Keratinocyte (primary cell): ENCODE results near the gene CADM2. TPM values are rescaled to one million over a fixed set of nuclear protein-coding genes. Genes with fewer than 3 reads are reported as not detected.

ENCODE experiments used
- DNase-seq: peaks from one replicate; pipeline ENCODE4 v3.0.0-alpha.2; 2011; ENCODE audit warnings: low read depth, missing footprints, low spot score
- FAIRE-seq: peaks from 2 replicates; lab custom pipeline; 2011; peaks lifted over from hg19 to GRCh38; lab: Jason Lieb, UNC
- H2AFZ ChIP-seq: 2 replicates; pipeline ENCODE4 v1.6.0; 2012; ENCODE audit warnings: low read length, control low read depth, inconsistent platforms; ENCODE audit not compliant: control insufficient read depth
- H3K27ac ChIP-seq: 2 replicates; pipeline ENCODE4 v1.5.1; 2011; ENCODE audit warnings: low read length; ENCODE audit not compliant: control insufficient read depth, insufficient read depth
- H3K27me3 ChIP-seq: 3 replicates; pipeline ENCODE4 v1.6.0; 2011; ENCODE audit warnings: low read length; ENCODE audit not compliant: control insufficient read depth, insufficient read depth; ENCODE audit errors: extremely low read depth
- H3K36me3 ChIP-seq, 2 experiments: 2 replicates in 1 of 2; 3 replicates in 1 of 2; pipeline ENCODE4 v1.5.1; 2011; ENCODE audit warnings: low read length in 2 of 2, mild to moderate bottlenecking in 1 of 2; ENCODE audit not compliant: control insufficient read depth in 2 of 2, insufficient read depth in 2 of 2; ENCODE audit errors: extremely low read depth in 1 of 2
- H3K4me1 ChIP-seq: 3 replicates; pipeline ENCODE4 v1.5.1; 2011; ENCODE audit warnings: low read length; ENCODE audit not compliant: control insufficient read depth, insufficient read depth; ENCODE audit errors: extremely low read depth
- H3K4me2 ChIP-seq: 3 replicates; pipeline ENCODE4 v1.6.0; 2011; ENCODE audit warnings: low read depth, low read length; ENCODE audit not compliant: control insufficient read depth, insufficient read depth; ENCODE audit errors: extremely low read depth
- H3K4me3 ChIP-seq, 3 experiments: fragments of 200-600 bp in 1 of 3; sonication (generic) in 1 of 3; 2 replicates in 2 of 3; 3 replicates in 1 of 3; pipeline ENCODE4 v1.5.1; 2011 to 2016; ENCODE audit warnings: low read length in 3 of 3, mild to moderate bottlenecking in 3 of 3, control low read depth in 2 of 3, inconsistent platforms in 1 of 3, low read depth in 1 of 3, mixed read lengths in 1 of 3, mixed run types in 1 of 3, moderate library complexity in 1 of 3; ENCODE audit not compliant: control insufficient read depth in 2 of 3, insufficient read depth in 2 of 3; ENCODE audit errors: extremely low read depth in 1 of 3
- H3K79me2 ChIP-seq: 2 replicates; pipeline ENCODE4 v1.6.0; 2012; ENCODE audit warnings: low read length; ENCODE audit not compliant: control insufficient read depth, insufficient read depth
- H3K9ac ChIP-seq: 3 replicates; pipeline ENCODE4 v1.6.0; 2011; ENCODE audit warnings: low read length; ENCODE audit not compliant: control insufficient read depth, insufficient read depth; ENCODE audit errors: extremely low read depth
- H3K9me1 ChIP-seq: 3 replicates; pipeline ENCODE4 v1.6.0; 2011; ENCODE audit warnings: low read length; ENCODE audit not compliant: control insufficient read depth, insufficient read depth; ENCODE audit errors: extremely low read depth
- H3K9me3 ChIP-seq: 2 replicates; pipeline ENCODE4 v1.5.1; 2012; ENCODE audit warnings: low read depth, low read length; ENCODE audit not compliant: control insufficient read depth
- H4K20me1 ChIP-seq: 3 replicates; pipeline ENCODE4 v1.6.0; 2011; ENCODE audit warnings: low read length; ENCODE audit not compliant: control insufficient read depth, insufficient read depth; ENCODE audit errors: extremely low read depth
- EZH2 ChIP-seq: IDR thresholded peaks from one replicate; pipeline ENCODE4 v1.6.1; 2012; ENCODE audit warnings: inconsistent platforms, mild to moderate bottlenecking, low read length, moderate library complexity
- dilution Hi-C: fragments of 300-500 bp; cut with MboI; formaldehyde crosslinking; loops from one replicate; pipeline ENCODE4 v1.7.0; 2020; ENCODE audit warnings: low sequenced_read_pairs; ENCODE audit not compliant: extremely low pct_ligation_motif_present
- polyA plus RNA-seq, 5 experiments: library from polyadenylated mRNA; depleted of rRNA in 3 of 5; stranded (reverse) in 3 of 5; stranded (forward) in 1 of 5; unstranded in 1 of 5; fragments of >200 nt; gene quantifications; 1 replicate in 1 of 5; 2 replicates in 3 of 5; 3 replicates in 1 of 5; pipeline versions ENCODE4 v1.2.1 to v1.2.3, GENCODE V29; 2011 to 2012; ENCODE audit warnings: missing spikeins in 2 of 5, low read depth in 1 of 5, low replicate concordance in 1 of 5
- TF ChIP-seq, protein P1 (sequence below), 3 experiments: IDR thresholded peaks in 1 of 3; conservative IDR thresholded peaks in 1 of 3; optimal IDR thresholded peaks in 1 of 3; 2 replicates in 2 of 3; 3 replicates in 1 of 3; pipeline versions ENCODE3 to v1.5.1; 2011; ENCODE audit warnings: low read length in 3 of 3, mild to moderate bottlenecking in 3 of 3, moderate library complexity in 2 of 3, control low read depth in 1 of 3, inconsistent platforms in 1 of 3; ENCODE audit not compliant: insufficient read depth in 2 of 3; ENCODE audit errors: extremely low read depth in 1 of 3

The CADM2 gene
- polyA plus RNA-seq, 1 donor (not counting 4 experiments of a cell fraction or from before 2014, with no cell fraction given) = not detected

GRCh38 chr3:85535517-85535916 is 576.7 kb downstream of the CADM2 start:
- Histone ChIP-seq H3K9me3 (no peaks in the 10 kb centered on the region), H4K20me1 (no peaks in the 10 kb centered on the region), H3K4me2 (no peak overlapping the region), H3K9me1 (no peaks in the 10 kb centered on the region), H2AFZ (no peak overlapping the region), H3K79me2 (no peaks in the 10 kb centered on the region), H3K9ac (no peak overlapping the region), H3K27me3 (no peaks in the 10 kb centered on the region), H3K27ac (no peak overlapping the region), H3K4me3 (no peak overlapping the region), H3K4me1 (no peaks in the 10 kb centered on the region), H3K36me3 (no peaks in the 10 kb centered on the region)
- DNase-seq = no peak
- no peak for FAIRE-seq
- dilution Hi-C loops = no loop called here
- no peak for TF ChIP-seq EZH2
- TF ChIP-seq, protein P1, sequence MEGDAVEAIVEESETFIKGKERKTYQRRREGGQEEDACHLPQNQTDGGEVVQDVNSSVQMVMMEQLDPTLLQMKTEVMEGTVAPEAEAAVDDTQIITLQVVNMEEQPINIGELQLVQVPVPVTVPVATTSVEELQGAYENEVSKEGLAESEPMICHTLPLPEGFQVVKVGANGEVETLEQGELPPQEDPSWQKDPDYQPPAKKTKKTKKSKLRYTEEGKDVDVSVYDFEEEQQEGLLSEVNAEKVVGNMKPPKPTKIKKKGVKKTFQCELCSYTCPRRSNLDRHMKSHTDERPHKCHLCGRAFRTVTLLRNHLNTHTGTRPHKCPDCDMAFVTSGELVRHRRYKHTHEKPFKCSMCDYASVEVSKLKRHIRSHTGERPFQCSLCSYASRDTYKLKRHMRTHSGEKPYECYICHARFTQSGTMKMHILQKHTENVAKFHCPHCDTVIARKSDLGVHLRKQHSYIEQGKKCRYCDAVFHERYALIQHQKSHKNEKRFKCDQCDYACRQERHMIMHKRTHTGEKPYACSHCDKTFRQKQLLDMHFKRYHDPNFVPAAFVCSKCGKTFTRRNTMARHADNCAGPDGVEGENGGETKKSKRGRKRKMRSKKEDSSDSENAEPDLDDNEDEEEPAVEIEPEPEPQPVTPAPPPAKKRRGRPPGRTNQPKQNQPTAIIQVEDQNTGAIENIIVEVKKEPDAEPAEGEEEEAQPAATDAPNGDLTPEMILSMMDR (optimal IDR thresholded peaks at IDR 0.05 in 1 of 3, IDR thresholded peaks at IDR 0.05 in 1 of 3, conservative IDR thresholded peaks at IDR 0.05 in 1 of 3; ENCODE audit: extremely low read depth in 1 of 3, insufficient read depth in 2 of 3, low read length in 3 of 3) = no peak

GRCh38 chr3:85539232-85539631 is 580.4 kb downstream of the CADM2 start:
- FAIRE-seq = no peak
- Histone ChIP-seq H3K27me3 (no peaks in the 10 kb centered on the region), H3K9me1 (no peaks in the 10 kb centered on the region), H3K4me2 (no peak overlapping the region), H3K9ac (no peak overlapping the region), H3K36me3 (no peaks in the 10 kb centered on the region), H3K4me3 (no peak overlapping the region), H4K20me1 (no peaks in the 10 kb centered on the region), H3K9me3 (no peaks in the 10 kb centered on the region), H3K27ac (no peak overlapping the region), H3K79me2 (no peaks in the 10 kb centered on the region), H3K4me1 (no peaks in the 10 kb centered on the region), H2AFZ (no peak overlapping the region)
- dilution Hi-C loops = no loop called here
- TF ChIP-seq EZH2 = no peak
- TF ChIP-seq, protein P1 (optimal IDR thresholded peaks at IDR 0.05 in 1 of 3, IDR thresholded peaks at IDR 0.05 in 1 of 3, conservative IDR thresholded peaks at IDR 0.05 in 1 of 3; ENCODE audit: extremely low read depth in 1 of 3, insufficient read depth in 2 of 3, low read length in 3 of 3) = no peak
- DNase-seq = no peak
